Measurements from ENCODE around the gene FBXW5.

The FBXW5 gene

DNA sequence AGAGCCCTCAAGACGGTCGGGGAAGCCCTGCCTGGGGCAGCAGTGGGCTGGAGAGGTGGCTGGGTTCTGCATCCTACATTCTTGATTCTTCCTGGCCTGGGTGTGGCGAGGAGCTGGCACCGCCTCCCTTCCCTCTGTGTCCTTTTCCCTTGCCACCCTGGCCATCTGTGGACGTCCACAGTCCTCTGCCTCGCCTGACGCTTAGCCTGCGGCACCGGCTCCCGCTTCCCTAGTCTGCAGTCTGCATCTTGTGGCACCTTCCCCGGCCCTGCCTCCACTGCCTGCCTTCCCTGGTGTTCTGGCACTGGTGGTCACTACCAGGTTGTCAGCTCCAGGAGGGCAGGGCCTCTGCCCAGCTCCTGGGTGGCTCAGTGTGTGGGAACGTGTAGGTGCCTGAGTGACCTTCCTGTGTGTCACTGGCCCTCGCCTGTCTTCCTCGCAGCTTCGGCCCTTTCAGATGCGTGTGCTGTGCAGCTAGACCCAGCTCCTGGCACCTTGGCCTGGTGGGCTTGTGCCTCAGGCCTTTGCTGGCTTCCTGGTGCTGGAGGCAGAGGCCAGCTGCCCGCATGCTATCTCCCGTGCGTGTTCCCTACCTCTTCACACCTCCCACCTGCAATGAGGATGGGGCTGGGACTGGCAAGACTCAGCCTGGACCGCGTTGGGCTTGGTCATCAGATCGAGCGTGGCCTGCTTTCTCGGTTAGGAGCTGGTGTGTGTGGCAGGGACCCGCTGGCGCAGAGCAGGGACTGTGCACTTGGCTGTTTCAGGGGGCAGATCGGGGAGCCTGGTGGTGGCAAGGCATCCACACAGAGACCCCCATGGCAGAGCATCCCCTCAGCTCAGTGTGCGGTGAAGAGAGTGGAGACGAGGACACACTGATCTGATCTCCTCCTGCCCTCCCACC lies 37.3 kb downstream of the FBXW5 start:
- no peak for DNase-seq (ENCODE audit: low read depth in 2 of 2)

DNA sequence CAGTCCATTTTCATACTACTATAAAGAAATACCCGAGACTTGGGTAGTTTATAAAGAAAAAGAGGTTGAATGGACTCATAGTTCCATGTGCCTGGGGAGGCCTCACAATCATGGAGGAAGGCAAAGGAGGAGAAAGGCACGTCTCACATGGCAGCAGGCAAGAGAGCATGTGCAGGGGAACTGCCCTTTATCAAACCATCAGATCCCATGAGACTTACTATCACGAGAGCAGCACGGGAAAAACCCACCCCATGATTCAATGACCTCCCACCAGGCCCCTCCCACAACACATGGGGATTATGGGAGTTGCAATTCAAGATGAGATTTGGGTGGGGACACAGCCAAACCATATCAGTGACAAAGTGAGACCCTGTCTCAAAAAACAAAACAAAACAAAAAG lies 38.3 kb downstream of the FBXW5 start:
- DNase-seq (ENCODE audit: low read depth in 2 of 2): no peak

DNA sequence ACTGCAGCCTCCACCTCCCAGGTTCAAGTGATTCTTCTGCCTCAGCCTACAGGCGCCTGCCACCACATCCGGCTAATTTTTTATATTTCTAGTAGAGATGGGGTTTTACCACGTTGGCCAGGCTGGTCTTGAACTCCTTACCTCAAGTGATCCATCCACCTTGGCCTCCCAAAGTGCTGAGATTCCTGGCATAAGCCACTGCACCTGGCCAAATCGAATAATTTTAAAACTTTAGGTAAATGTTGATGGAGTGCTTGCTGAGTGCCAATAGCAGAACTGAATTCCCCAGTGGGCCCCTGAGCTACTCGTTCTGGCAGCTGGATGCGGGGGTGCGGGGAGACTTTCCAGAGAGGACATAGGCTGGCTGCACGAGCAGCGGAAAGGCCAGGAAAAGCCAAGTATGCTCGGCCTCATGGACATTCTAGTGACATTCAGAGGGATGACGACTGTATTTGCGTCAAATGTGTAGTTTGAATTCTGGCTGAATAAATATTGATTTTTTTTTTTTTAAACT lies 41.4 kb downstream of the FBXW5 start:
- no peak for DNase-seq (ENCODE audit: low read depth in 2 of 2)

DNA sequence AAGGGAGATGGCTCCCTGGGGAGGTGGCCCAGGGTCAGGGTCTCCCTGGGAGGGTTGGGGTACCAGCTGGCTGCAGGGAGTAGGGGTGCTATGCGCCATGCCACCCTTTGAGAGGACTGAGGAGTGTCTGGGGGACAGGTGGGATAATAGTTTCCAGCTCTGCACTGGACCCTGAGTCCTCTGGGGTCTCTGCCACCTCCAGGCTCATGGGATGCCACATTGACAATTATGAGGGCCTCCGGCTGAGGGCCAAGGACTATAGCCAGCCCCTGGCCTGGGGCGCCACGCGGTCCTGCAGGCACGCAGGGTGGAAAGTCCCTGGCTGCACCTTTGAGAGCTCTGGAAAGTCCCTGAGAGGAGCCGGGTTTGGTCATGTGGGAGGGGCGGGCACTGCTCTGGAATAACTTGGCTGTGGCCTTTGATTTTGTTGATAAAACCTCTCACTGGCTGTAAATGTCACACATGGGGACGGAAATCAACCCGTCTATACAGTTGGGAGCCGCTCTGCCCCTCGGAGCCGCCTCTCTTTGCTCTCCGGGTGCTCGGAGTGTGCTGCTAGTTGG lies 42.2 kb downstream of the FBXW5 start:
- peak; percentile 75 to 76 for DNase-seq (ENCODE audit: low read depth in 2 of 2)

DNA sequence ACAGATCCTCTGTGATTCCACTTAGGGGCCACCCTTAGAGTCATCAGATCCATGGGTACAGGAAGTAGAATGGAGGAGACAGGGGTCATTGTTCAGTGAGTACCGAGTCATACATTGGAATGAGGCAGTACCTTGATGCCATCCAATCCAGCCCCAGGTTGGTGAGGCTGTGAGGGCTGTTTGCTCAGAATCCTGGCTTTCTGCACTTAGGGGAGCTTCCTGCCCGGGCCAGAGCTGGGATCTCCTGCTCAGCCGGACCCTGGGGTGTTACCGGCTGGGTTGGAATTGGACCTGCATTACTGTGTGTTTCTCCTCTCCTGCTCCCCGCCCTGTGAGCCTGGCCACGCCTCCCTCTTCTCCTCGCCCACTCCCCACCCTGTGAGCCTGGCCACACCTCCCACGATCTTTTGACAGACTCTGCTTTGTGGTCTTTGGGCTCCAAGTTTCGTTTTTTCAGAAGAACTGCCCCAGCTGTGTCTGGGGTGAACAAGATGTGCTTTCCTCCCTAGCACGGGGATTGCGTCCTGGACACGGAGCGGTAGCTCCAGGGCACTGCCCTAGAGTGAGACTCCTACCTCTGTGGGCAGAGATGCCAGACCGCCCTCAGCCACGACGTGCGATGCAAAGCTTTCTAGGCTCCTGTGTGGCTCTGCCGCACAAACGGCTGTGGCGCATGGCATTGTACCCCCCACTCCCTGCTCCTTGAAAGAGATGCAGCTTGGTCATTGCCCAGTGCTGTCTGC lies 42.9 kb downstream of the FBXW5 start:
- peak; percentile 30 to 61 for DNase-seq (ENCODE audit: low read depth in 2 of 2)

DNA sequence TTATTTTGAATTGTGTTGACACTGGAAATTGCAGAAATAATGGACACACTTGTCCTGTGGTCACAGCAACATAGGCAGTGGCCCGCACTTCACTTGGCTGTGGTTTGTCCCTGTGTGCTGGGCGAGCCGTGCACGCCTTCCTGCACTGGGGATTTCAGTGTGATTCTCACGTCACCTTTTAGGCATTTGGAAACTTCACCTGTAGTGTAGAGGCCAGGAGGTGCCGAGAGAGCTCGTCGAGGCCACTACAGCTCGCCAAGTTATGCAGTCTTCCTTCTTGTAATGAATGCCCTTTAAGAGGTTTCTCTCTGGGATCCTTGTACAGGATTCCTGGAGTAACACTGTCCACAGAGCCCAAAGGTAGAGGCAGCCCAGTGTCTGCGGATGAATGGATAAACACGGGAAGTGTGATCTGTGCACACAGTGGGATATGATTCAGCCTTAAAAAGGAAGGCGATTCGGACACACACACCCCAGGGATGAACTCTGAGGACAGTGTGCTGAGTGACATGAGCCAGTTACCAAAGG lies 43.5 kb downstream of the FBXW5 start:
- no peak for DNase-seq (ENCODE audit: low read depth in 2 of 2)

DNA sequence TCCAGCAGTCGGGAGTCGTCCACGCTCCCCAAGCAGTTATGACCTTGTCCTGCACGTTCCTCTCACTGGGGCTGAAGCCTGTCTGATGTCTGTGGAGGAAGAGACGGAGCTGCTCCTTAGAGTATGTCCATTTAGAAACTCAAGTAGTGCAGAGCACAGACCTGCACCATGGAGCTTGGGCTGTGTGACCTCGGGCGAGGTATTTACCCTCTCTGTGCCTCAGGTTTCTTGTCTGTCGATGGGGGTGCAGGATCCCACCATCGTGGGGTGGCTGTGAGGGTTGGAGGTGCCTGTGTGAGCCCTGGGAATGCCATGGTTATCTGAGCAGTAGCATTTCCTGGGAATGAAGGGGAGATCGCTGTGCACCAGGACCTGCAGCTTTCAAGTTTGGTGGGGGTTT lies 44.0 kb downstream of the FBXW5 start:
- DNase-seq (ENCODE audit: low read depth in 2 of 2): no peak

DNA sequence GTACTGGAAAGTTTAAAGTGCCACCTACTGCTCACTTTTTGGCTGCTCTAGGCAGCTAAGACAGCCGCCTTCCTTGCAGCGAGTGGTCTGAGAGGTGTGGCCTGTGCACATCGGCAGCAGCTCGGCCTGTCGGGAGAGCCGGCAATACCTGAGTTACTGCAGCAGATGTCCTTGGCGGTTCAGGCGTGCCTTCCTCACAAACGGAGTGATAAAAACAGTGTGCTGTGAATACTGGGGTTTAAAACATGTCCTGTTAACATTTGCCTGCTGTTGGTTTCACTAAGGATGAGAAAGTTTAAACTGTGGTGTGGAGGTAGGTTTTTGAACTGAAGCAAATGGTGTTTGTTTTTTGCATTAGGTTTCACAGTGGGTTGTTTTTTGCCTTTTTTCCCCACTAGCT lies 45.3 kb downstream of the FBXW5 start:
- no peak for DNase-seq (ENCODE audit: low read depth in 2 of 2)

DNA sequence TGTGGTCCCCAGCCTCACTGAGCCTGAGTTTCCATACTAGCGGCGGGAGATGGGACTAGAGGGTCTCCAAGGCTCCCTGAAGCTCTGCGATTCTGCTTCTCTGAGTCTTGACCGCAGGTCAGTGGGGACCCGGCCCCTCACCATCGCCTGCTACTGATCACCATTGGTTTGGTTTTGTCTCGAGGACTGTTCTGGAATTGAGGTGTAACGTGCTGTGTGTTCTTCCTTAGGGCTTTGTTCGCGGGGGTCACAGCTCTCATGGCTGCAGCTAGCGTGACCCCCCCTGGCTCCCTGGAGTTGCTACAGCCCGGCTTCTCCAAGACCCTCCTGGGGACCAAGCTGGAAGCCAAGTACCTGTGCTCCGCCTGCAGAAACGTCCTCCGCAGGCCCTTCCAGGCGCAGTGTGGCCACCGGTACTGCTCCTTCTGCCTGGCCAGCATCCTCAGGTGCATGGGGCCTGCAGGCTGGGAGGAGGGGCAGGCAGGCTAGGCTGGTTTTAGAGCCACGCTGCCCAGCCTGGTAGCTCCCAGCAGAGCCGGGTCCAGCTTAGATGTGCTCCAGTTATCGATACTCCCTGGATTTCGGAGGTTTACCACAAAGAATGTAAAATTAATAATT lies 45.9 kb downstream of the FBXW5 start:
- DNase-seq (ENCODE audit: low read depth in 2 of 2): no peak

DNA sequence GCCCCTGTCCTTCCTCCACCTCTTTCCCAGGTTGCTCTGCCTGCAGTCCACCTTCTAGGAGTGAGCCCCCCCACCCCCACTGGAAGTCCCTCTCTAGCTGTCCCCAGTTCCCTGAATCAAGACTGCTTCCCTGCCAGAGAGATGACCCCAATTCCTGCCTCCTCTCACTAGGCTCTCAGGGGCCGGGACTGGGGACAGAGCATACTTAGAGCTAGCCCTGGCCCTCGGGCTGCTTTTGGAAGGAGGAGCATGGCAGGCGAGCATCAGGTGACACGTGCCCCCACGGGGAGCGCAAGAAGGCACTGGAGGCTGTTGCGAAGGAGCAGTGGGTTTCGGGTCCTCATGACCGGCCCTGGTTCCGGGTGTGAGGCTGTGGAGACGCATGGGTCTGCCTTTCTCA lies 48.5 kb downstream of the FBXW5 start:
- DNase-seq (ENCODE audit: low read depth in 2 of 2): no peak

DNA sequence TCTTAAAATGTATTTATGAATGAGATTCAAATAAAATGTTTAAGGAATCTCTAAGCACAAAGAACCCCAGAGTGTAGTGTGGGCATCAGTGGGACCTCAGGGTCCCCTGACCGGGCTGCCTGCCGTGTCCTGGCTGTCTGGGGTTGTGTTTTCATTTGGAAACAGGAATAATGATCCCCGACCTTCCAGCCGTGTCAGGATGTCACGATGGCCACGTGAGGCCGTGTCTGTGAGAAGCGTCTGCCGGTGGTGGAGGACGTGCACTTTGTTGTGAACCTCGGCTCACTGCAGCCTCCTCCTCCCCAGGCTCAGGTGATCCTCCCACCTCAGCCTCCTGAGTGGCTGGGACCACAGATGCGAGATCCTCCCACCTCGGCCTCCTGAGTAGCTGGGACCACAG lies 53.9 kb downstream of the FBXW5 start:
- DNase-seq (ENCODE audit: low read depth in 2 of 2): no peak
